CD4-positive, alpha-beta memory T cell (primary cell): ENCODE results near the gene MCM3AP. TPM values are rescaled to one million over a fixed set of nuclear protein-coding genes. Genes with fewer than 3 reads are reported as not detected.

Experiments used
- CTCF ChIA-PET: fragments of 350-600 bp; sonication (Branson Sonifier 250); formaldehyde crosslinking; loops from one replicate; lab custom pipeline; 2021; ENCODE audit warnings: inconsistent platforms; ENCODE audit not compliant: partially characterized antibody; lab: Charles Lee
- POLR2A ChIA-PET: fragments of 350-600 bp; sonication (Branson Sonifier 250); formaldehyde crosslinking; loops from one replicate; lab custom pipeline; 2021; ENCODE audit not compliant: partially characterized antibody; lab: Charles Lee
- DNase-seq, 5 donors: peaks; one replicate each; pipeline versions ENCODE4 v3.0.0 to v3.0.0-alpha.2; 2020 to 2022; ENCODE audit warnings: mixed read lengths in 1 of 5
- H3K27ac ChIP-seq: one replicate; pipeline ENCODE4 v1.7.0; 2013; ENCODE audit warnings: low read depth, low read length
- H3K27me3 ChIP-seq: 2 replicates; pipeline ENCODE4 v1.7.0; 2013; ENCODE audit warnings: mild to moderate bottlenecking, low read length, moderate library complexity; ENCODE audit not compliant: insufficient read depth
- H3K36me3 ChIP-seq: 2 replicates; pipeline ENCODE4 v1.7.0; 2013; ENCODE audit warnings: mild to moderate bottlenecking, low read length, moderate library complexity; ENCODE audit not compliant: insufficient read depth
- H3K4me1 ChIP-seq: 2 replicates; pipeline ENCODE4 v1.7.0; 2013; ENCODE audit warnings: mild to moderate bottlenecking, low read length, moderate library complexity; ENCODE audit not compliant: insufficient read depth
- H3K4me3 ChIP-seq, 2 donors: one replicate each; pipeline ENCODE4 v1.7.0; 2013; ENCODE audit warnings: low read length in 2 of 2, mild to moderate bottlenecking in 1 of 2
- H3K9me3 ChIP-seq, 2 donors: one replicate each; pipeline ENCODE4 v1.7.0; 2013; ENCODE audit warnings: low read length in 2 of 2, control low read depth in 1 of 2; ENCODE audit not compliant: control insufficient read depth in 1 of 2
- H3K27ac Mint-ChIP-seq, 7 donors: one replicate each; pipeline ENCODE4 v1.8.0; 2020 to 2021; ENCODE audit warnings: mixed read lengths in 7 of 7, mild to moderate bottlenecking in 6 of 7, inconsistent platforms in 3 of 7, moderate library complexity in 3 of 7
- H3K27me3 Mint-ChIP-seq, 2 donors: one replicate each; pipeline ENCODE4 v1.8.0; 2020 to 2021; ENCODE audit warnings: mixed read lengths in 2 of 2
- H3K36me3 Mint-ChIP-seq, 2 donors: one replicate each; pipeline ENCODE4 v1.8.0; 2020 to 2021; ENCODE audit warnings: mixed read lengths in 2 of 2, inconsistent platforms in 1 of 2, mild to moderate bottlenecking in 1 of 2
- H3K4me1 Mint-ChIP-seq, 4 donors: one replicate each; pipeline ENCODE4 v1.8.0; 2020 to 2021; ENCODE audit warnings: mixed read lengths in 4 of 4, mild to moderate bottlenecking in 1 of 4
- H3K4me3 Mint-ChIP-seq, 8 donors: one replicate each; pipeline ENCODE4 v1.8.0; 2020 to 2021; ENCODE audit warnings: mixed read lengths in 8 of 8, mild to moderate bottlenecking in 7 of 8, moderate library complexity in 6 of 8, inconsistent platforms in 3 of 8
- H3K9me3 Mint-ChIP-seq, 8 donors: one replicate each; pipeline ENCODE4 v1.8.0; 2020 to 2021; ENCODE audit warnings: mixed read lengths in 8 of 8, mild to moderate bottlenecking in 5 of 8, inconsistent platforms in 3 of 8, moderate library complexity in 1 of 8
- intact Hi-C: fragments of 100-400 bp; cut with micrococcal nuclease; formaldehyde crosslinking; loops from one replicate; pipeline ENCODE4 v1.15.1; 2023
- polyA plus RNA-seq, 2 donors: library from polyadenylated mRNA; unstranded; fragments of 300-500 nt; fragmentation: Illumina TruSeq; gene quantifications; one replicate each; pipeline ENCODE4 v1.2.3, GENCODE V29; 2021
- total RNA-seq, 2 experiments: library from RNA; stranded (reverse); gene quantifications; one replicate each; pipeline ENCODE4 v1.2.3, GENCODE V29; 2021

The MCM3AP gene
- total and polyA plus RNA-seq, 4 experiments from 2014 or later: 14.9 to 168 (median 100) TPM

DNA sequence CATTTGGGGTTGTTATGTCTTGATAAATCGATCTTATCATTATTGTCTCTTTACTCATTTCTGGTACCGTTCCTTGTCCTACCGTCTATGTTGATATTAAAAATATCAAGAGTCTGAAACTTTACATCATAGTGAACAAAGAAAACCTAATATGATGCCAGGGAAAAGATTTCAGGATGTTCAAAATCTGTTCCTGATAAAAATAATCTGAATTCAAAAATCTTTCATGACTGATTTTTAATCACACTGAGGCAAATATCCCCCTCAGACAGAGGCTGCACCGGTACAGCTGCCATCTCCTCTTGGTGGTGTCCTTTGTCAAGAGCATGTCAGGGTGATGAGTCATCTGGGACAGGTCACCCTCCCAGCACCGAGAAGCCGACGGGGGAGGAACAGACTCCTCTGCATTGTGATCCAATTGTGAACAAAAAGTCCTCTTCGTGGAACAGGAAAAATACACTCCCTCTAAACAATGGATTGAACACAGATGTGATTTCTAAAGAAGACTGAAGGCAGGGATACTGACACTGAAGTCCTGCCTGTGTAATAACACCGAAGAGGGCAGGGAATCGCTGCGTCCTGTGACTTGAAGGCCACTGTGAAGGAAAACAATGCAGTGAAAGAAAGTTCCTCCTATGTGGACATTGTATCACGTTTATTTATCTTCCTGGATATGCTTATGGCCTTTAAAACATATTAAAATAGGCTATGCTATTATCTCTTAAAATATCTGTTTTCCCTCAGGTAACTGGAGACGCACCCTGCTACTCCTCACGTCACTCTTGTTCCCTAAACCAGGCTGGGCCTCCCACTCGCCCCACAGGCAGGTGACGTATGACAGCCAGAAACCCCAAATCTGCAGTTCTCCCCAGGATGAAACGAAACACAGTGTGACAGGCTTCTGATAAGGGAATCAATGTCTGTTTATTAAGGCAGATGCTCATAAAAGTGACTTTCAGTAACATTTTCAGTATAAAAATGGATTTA is 96.9 kb downstream of the MCM3AP start:
- H3K36me3 Mint-ChIP-seq: peaks cover 2 to 3% of the 10 kb centered on the region in 2 donors
- peaks cover 2 to 3% of the 10 kb centered on the region in 2 donors for H3K27me3 Mint-ChIP-seq
- no peaks in the 10 kb centered on the region for H3K9me3 Mint-ChIP-seq
- peak overlapping the region in 1 of 8 donors; percentile 46 for H3K4me3 Mint-ChIP-seq
- H3K4me3 ChIP-seq: no peak overlapping the region
- peaks cover 1 to 11% (median 6%) of the 10 kb centered on the region in 4 donors for H3K4me1 Mint-ChIP-seq
- peak overlapping the region in 1 of 7 donors; percentile 26 for H3K27ac Mint-ChIP-seq
- DNase-seq: no peak
- intact Hi-C loops: loop anchor here (5.0 kb wide), 1 partner anchor 39 kb away; the partner anchor contains the start of gene LSS
- H3K27ac ChIP-seq: no peak overlapping the region
- ChIA-PET POLR2A (no interaction called here), CTCF (no interaction called here)
- peaks cover under 1% of the 10 kb centered on the region for H3K36me3 ChIP-seq
- no peaks in the 10 kb centered on the region for H3K9me3 ChIP-seq
- peaks cover 5% of the 10 kb centered on the region for H3K4me1 ChIP-seq
- H3K27me3 ChIP-seq: peaks cover 4% of the 10 kb centered on the region

DNA sequence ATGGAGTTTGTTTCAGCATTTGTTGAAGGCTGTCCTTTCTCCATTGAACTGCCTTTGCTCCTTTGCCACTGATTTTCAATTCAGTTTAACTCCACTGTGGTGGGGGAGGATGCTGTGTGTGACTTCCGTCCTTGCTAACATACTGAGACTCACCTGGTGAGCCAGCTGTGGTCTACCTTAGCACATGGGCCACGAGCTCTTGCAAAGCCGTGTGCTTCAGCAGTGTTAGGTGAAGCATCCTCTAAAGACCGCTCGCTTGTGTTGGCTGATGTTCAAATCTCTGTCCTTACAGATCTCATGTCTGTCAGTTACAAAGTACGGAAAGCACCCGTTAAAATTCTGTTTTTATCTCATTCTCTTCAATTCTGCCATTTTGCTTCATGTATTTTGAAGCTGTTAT is 97.6 kb downstream of the MCM3AP start:
- Mint-ChIP-seq H3K4me3 (peak overlapping the region in 1 of 8 donors; percentile 46), H3K9me3 (no peaks in the 10 kb centered on the region)

DNA sequence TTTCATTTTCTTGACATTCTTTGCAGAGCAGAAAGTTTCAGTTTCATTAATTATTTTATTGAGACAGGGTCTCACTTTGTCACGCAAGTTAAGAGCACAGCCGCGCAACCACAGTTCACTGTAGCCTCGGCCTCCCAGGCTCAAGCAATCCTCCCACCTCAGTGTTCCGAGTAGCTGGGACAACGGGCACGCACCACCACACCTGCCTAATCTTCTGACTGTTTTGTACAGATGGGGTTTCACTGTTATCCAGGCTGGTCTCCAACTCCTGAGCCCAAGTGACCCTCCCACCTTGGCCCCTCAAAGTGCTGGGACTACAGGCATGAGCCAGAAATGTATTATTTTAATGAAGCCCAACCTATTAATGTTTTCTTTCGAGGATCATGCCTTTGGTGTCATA is 98.2 kb downstream of the MCM3AP start:
- ChIA-PET POLR2A (no interaction called here), CTCF (no interaction called here)
- no peaks in the 10 kb centered on the region for H3K36me3 ChIP-seq
- no peaks in the 10 kb centered on the region for H3K9me3 Mint-ChIP-seq
- DNase-seq: no peak
- peaks cover 2 to 3% of the 10 kb centered on the region in 2 donors for H3K27me3 Mint-ChIP-seq
- H3K36me3 Mint-ChIP-seq: peaks cover 0 to 1% of the 10 kb centered on the region in 2 donors
- H3K9me3 ChIP-seq: no peaks in the 10 kb centered on the region
- H3K4me1 ChIP-seq: peaks cover 5% of the 10 kb centered on the region
- H3K4me1 Mint-ChIP-seq: peaks cover 1 to 11% (median 6%) of the 10 kb centered on the region in 4 donors
- H3K27ac Mint-ChIP-seq: peak overlapping the region in 1 of 7 donors; percentile 17
- intact Hi-C loops: loop anchor here (5.0 kb wide), 1 partner anchor 40 kb away; the partner anchor contains the start of gene LSS
- no peak overlapping the region for H3K4me3 ChIP-seq
- H3K27me3 ChIP-seq: peaks cover 4% of the 10 kb centered on the region
- H3K4me3 Mint-ChIP-seq: no peak overlapping the region
- H3K27ac ChIP-seq: no peak overlapping the region

More for the DNA sequence above, 97.6 kb downstream of the MCM3AP start:
- H3K4me3 ChIP-seq: no peak overlapping the region
- Mint-ChIP-seq H3K27ac (peak overlapping the region in 1 of 7 donors; percentile 26), H3K36me3 (peaks cover 0 to 1% of the 10 kb centered on the region in 2 donors), H3K27me3 (peaks cover 2 to 3% of the 10 kb centered on the region in 2 donors), H3K4me1 (peaks cover 1 to 11% (median 6%) of the 10 kb centered on the region in 4 donors)
- H3K27me3 ChIP-seq: peaks cover 4% of the 10 kb centered on the region
- DNase-seq: no peak
- CTCF ChIA-PET: no interaction called here
- H3K27ac ChIP-seq: no peak overlapping the region
- peaks cover 5% of the 10 kb centered on the region for H3K4me1 ChIP-seq
- POLR2A ChIA-PET: no interaction called here
- H3K36me3 ChIP-seq: no peaks in the 10 kb centered on the region
- no peaks in the 10 kb centered on the region for H3K9me3 ChIP-seq
- intact Hi-C loops: loop anchor here (5.0 kb wide), 1 partner anchor 39 kb away; the partner anchor contains the start of gene LSS

DNA sequence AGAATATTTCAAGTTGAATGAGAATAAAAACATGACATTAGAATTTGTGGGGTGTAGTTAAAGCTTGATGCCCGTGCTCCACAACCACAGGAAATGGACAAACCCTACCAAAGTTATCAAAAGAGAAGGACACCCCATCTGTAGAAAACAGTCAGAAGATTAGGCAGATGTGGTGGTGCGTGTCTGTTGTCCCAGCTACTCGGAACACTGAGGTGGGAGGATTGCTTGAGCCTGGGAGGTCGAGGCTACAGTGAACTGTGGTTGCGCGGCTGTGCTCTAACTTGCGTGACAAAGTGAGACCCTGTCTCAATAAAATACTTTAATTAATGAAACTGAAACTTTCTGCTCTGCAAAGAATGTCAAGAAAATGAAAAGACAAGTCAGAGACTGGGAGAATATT is 99.7 kb downstream of the MCM3AP start:
- H3K36me3 Mint-ChIP-seq: no peaks in the 10 kb centered on the region
- intact Hi-C loops: loop anchor here (2.0 to 5.0 kb wide), 2 partner anchors 42 to 43 kb away; partner anchors contain the start of gene LSS
- no peak overlapping the region for H3K27ac Mint-ChIP-seq
- ChIA-PET POLR2A (no interaction called here), CTCF (no interaction called here)
- H3K27me3 Mint-ChIP-seq: peaks cover 2 to 3% of the 10 kb centered on the region in 2 donors
- peaks cover 1 to 11% (median 6%) of the 10 kb centered on the region in 4 donors for H3K4me1 Mint-ChIP-seq
- DNase-seq: no peak
- H3K9me3 Mint-ChIP-seq: no peaks in the 10 kb centered on the region
- Histone ChIP-seq H3K9me3 (no peaks in the 10 kb centered on the region), H3K4me1 (peaks cover 5% of the 10 kb centered on the region), H3K4me3 (no peak overlapping the region), H3K27me3 (peaks cover 4% of the 10 kb centered on the region), H3K36me3 (no peaks in the 10 kb centered on the region), H3K27ac (no peak overlapping the region)
- H3K4me3 Mint-ChIP-seq: peak overlapping the region in 2 of 8 donors; percentile 29 to 91

Other genes with a start within 250 kb of the MCM3AP start
- 10 to 100 TPM; 21.8 to 25.7 TPM for gene COL6A2, start 187.5 kb downstream of the MCM3AP start, total RNA-seq
- gene COL6A2, start 187.5 kb downstream of the MCM3AP start, polyA plus RNA-seq: 1 to 10 TPM in 1 of 2 donors, under 1 TPM in 1; 0.77 to 1.5 TPM
- gene FTCD, start 130.0 kb downstream of the MCM3AP start, total RNA-seq: 1 to 10 TPM; 1.3 to 1.7 TPM
- not detected for gene FTCD, start 130.0 kb downstream of the MCM3AP start, polyA plus RNA-seq
- 1 to 10 TPM; 6.9 TPM for gene SPATC1L, start 101.2 kb downstream of the MCM3AP start, total RNA-seq
- 1 to 10 TPM; 6.0 to 6.4 TPM for gene SPATC1L, start 101.2 kb downstream of the MCM3AP start, polyA plus RNA-seq
- 10 to 100 TPM; 53.2 to 54.5 TPM for gene LSS, start 56.8 kb downstream of the MCM3AP start, total RNA-seq
- 10 to 100 TPM; 15.3 to 16.9 TPM for gene LSS, start 56.8 kb downstream of the MCM3AP start, polyA plus RNA-seq
- gene YBEY, start 731 bp upstream of the MCM3AP start, total RNA-seq: 10 to 100 TPM; 11.5 to 14.7 TPM
- gene YBEY, start 731 bp upstream of the MCM3AP start, polyA plus RNA-seq: 10 to 100 TPM; 15.5 to 18.9 TPM
- gene C21orf58, start 38.3 kb upstream of the MCM3AP start, total RNA-seq: 1 to 10 TPM; 8.2 to 9.4 TPM
- gene C21orf58, start 38.3 kb upstream of the MCM3AP start, polyA plus RNA-seq: 1 to 10 TPM in 1 of 2 donors, under 1 TPM in 1; 0.35 to 1.1 TPM
- 10 to 100 TPM; 46.9 to 52.1 TPM for gene PCNT, start 38.5 kb upstream of the MCM3AP start, total RNA-seq
- gene PCNT, start 38.5 kb upstream of the MCM3AP start, polyA plus RNA-seq: 10 to 100 TPM in 1 of 2 donors, 1 to 10 TPM in 1; 2.0 to 25.2 TPM
- 10 to 100 TPM; 94.6 to 95.9 TPM for gene DIP2A, start 173.3 kb upstream of the MCM3AP start, total RNA-seq
- gene DIP2A, start 173.3 kb upstream of the MCM3AP start, polyA plus RNA-seq: 10 to 100 TPM; 14.1 to 17.8 TPM